Measurements from ENCODE around the gene ADGRL3. TPM values are rescaled to one million over a fixed set of nuclear protein-coding genes. Genes with fewer than 3 reads are reported as not detected.

ADGRL3 gene
- total and polyA plus RNA-seq, 4 donors: 0.39 to 59.9 (median 2.9) TPM

GRCh38 chr4:62119195-62119594 is 919.1 kb downstream of the ADGRL3 start:
- no peak for TF ChIP-seq CTCF (IDR thresholded peaks at IDR 0.05; ENCODE audit: control extremely low read depth, extremely low read depth)
- DNase-seq: no peak
- H3K36me3 ChIP-seq (ENCODE audit: control insufficient read depth in 4 of 4, insufficient read depth in 4 of 4, low read length in 4 of 4): no peaks in the 10 kb centered on the region

GRCh38 chr4:62126064-62126732 is 926.1 kb downstream of the ADGRL3 start:
- ATAC-seq (ENCODE audit: insufficient read depth, low FRiP score) (no peak), DNase-seq (no peak)
- no peaks in the 10 kb centered on the region for H3K36me3 ChIP-seq (ENCODE audit: control insufficient read depth in 4 of 4, insufficient read depth in 4 of 4, low read length in 4 of 4)
- peaks cover 0 to 5% (median 0%) of the 10 kb centered on the region in 4 donors for H3K9me3 ChIP-seq (ENCODE audit: control insufficient read depth in 4 of 4, insufficient read depth in 3 of 4, low read length in 3 of 4)
- no peak overlapping the region for H3K9ac ChIP-seq (ENCODE audit: insufficient read depth in 1 of 2, low read length in 2 of 2)
- no peaks in the 10 kb centered on the region for H3K27me3 ChIP-seq (ENCODE audit: control insufficient read depth in 3 of 3, insufficient read depth in 3 of 3, low read length in 2 of 3)
- no peak overlapping the region for H3K4me3 ChIP-seq
- H3K27ac ChIP-seq (ENCODE audit: low read depth in 1 of 2, low read length in 1 of 2): no peak overlapping the region
- no peak for TF ChIP-seq CTCF (IDR thresholded peaks at IDR 0.05; ENCODE audit: control extremely low read depth, extremely low read depth)
- no peaks in the 10 kb centered on the region for H3K4me1 ChIP-seq (ENCODE audit: control insufficient read depth in 5 of 5, insufficient read depth in 5 of 5, low read length in 5 of 5)

More at GRCh38 chr4:62119195-62119594, 919.1 kb downstream of the ADGRL3 start:
- ATAC-seq (ENCODE audit: insufficient read depth, low FRiP score): no peak
- H3K4me3 ChIP-seq: no peak overlapping the region
- no peaks in the 10 kb centered on the region for H3K27me3 ChIP-seq (ENCODE audit: control insufficient read depth in 3 of 3, insufficient read depth in 3 of 3, low read length in 2 of 3)
- no peaks in the 10 kb centered on the region for H3K9me3 ChIP-seq (ENCODE audit: control insufficient read depth in 4 of 4, insufficient read depth in 3 of 4, low read length in 3 of 4)
- peaks cover 0 to 12% (median 0%) of the 10 kb centered on the region in 5 donors for H3K4me1 ChIP-seq (ENCODE audit: control insufficient read depth in 5 of 5, insufficient read depth in 5 of 5, low read length in 5 of 5)
- H3K27ac ChIP-seq (ENCODE audit: low read depth in 1 of 2, low read length in 1 of 2): no peak overlapping the region
- H3K9ac ChIP-seq (ENCODE audit: insufficient read depth in 1 of 2, low read length in 2 of 2): no peak overlapping the region

Small RNA genes lying within 50 kb of the gene (small RNA-seq; reads per million reads assigned to genes)
- not detected for gene RF00019 (ENCODE audit: low replicate concordance)
